ENCODE data around the gene PYGM.

PYGM gene

DNA sequence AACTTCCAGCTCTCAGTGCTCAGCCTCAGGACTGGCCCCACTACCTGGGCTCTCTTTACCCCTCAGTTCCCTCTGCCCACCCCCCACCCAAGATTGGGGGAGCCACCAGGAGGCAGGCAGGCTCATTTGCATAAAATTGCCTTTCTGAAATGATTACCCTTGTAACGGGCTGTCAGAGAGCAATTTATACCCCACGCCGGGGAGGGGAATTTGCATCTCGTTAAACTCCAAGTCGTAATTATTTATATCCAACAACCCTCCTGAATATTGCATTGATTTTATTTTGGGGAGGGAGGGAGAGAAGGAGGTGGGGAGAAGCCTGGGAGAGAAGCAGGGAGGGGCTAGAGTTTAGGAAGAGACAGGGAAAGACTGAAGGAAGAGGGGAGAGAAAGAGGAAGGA lies 45.1 kb downstream of the PYGM start:
- TF ChIP-seq, protein P1, sequence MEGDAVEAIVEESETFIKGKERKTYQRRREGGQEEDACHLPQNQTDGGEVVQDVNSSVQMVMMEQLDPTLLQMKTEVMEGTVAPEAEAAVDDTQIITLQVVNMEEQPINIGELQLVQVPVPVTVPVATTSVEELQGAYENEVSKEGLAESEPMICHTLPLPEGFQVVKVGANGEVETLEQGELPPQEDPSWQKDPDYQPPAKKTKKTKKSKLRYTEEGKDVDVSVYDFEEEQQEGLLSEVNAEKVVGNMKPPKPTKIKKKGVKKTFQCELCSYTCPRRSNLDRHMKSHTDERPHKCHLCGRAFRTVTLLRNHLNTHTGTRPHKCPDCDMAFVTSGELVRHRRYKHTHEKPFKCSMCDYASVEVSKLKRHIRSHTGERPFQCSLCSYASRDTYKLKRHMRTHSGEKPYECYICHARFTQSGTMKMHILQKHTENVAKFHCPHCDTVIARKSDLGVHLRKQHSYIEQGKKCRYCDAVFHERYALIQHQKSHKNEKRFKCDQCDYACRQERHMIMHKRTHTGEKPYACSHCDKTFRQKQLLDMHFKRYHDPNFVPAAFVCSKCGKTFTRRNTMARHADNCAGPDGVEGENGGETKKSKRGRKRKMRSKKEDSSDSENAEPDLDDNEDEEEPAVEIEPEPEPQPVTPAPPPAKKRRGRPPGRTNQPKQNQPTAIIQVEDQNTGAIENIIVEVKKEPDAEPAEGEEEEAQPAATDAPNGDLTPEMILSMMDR (conservative IDR thresholded peaks at IDR 0.05): no peak
- H3K27ac ChIP-seq: no peak overlapping the region

DNA sequence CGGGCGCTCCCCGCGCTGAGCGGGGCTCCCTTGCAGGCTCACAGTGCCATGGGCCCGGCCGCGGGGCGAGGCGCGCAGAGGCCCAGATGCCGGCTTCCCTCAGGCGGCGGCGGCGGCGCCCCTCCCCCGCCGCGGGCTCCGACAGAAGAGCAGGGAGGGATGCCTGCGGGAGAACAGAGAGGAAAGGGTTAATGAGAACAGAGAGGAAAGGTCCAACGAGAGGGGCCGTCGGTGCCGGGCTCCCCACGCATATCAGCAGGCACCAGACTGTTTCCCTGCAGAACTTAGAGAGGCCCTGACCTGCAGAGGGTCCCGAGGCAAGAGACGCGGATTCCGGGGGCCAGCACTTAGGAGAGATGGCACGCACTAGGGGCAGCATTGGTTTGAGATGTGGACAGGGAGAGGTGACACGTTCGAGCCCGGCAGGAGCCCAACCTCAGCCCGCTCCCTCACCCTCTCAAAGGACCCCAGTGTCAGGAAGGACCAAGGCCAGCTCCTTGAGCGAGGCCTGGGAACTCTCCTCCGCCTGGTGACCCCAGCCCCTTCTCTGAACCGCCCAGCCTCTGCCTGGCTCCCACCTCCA lies 45.9 kb downstream of the PYGM start:
- H3K27ac ChIP-seq: no peak overlapping the region
- TF ChIP-seq, protein P1 (conservative IDR thresholded peaks at IDR 0.05): no peak
- TF ChIP-seq ZFX (IDR thresholded peaks at IDR 0.05): no peak

DNA sequence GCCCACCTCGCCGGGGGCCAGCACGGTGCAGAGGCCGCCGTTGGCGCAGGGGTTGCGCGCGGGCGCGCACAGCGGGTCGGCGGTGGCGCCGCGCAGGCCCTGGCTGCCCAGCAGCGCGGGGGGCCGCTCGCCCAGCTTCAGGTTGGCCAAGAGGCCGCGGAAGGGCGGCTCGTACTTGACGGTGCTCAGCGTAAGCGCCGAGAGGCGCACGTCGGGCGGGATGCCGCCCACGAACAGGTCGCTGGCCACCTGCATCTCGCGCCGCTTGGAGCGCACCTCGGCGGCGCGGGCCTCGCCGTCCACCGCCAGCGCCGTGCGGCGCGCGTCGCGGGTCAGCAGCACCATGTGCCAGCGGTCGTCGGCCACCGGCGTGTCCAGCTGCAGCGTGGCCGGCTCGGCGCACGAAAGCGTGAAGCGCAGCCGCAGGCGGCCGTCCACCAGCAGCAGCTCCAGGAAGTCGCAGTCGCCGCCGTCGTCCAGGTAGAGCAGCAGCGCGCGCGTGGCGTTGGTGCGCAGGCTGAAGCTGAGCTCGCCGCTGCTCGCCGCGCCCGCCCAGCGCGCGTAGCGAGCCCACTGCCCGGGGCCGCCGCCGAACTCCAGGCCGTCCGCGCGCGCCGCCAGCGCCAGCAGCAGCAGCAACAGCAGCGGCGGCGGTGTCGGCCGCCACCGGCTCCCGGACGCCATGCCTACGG lies 46.6 kb downstream of the PYGM start:
- TF ChIP-seq ZFX (IDR thresholded peaks at IDR 0.05): no peak
- TF ChIP-seq, protein P1 (conservative IDR thresholded peaks at IDR 0.05): no peak

DNA sequence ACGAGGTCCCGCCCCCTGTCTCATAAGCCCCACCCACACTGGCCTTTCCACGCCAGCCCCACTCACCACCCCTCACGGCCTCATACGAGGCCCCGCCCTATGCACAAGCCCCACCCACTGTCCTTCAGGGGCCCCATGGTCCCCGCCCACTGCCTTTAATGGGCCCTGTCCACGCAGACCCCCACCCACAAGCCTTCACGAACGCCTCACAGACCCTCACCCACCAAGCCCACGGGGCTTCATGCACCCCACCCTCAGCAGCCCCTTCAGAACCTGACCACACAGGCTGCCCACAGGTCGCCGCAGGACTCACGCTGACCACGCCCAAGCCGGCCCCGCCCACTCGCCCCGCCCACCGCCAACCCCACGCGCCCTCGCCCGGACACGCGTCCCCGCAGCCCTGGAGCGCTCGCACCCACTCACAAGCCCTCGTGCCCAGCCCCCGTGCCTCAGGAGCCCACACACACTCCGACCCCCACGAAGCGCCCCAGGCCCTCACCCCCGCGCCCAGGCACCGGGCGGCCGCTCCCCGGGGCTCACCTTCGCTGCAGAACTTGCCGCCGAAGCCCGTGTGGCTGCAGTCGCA lies 47.3 kb downstream of the PYGM start:
- H3K27ac ChIP-seq: no peak overlapping the region
- no peak for TF ChIP-seq ZFX (IDR thresholded peaks at IDR 0.05)
- TF ChIP-seq, protein P1 (conservative IDR thresholded peaks at IDR 0.05): no peak

More for the DNA sequence above, 46.6 kb downstream of the PYGM start:
- no peak overlapping the region for H3K27ac ChIP-seq

DNA sequence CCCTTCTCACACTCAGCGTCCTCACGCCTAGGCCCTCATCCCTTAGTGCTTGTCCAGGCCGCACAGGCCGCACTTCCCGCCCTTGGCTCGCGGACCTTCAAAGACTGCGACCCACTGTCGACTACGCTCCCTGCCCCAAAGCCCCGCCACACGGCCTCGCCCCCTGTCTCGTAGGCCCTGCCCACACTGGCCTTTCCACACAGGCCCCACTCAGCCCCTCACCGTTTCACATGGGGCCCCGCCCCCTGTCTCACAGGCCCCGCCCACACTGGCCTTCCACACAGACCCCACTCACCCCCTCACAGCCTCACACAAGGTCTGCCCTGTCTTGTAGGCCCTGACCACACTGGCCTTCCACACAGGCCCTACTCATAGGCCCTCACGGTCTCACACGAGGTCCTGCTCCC lies 47.8 kb downstream of the PYGM start:
- H3K27ac ChIP-seq: no peak overlapping the region
- TF ChIP-seq, protein P1 (conservative IDR thresholded peaks at IDR 0.05): no peak
- no peak for TF ChIP-seq ZFX (IDR thresholded peaks at IDR 0.05)

DNA sequence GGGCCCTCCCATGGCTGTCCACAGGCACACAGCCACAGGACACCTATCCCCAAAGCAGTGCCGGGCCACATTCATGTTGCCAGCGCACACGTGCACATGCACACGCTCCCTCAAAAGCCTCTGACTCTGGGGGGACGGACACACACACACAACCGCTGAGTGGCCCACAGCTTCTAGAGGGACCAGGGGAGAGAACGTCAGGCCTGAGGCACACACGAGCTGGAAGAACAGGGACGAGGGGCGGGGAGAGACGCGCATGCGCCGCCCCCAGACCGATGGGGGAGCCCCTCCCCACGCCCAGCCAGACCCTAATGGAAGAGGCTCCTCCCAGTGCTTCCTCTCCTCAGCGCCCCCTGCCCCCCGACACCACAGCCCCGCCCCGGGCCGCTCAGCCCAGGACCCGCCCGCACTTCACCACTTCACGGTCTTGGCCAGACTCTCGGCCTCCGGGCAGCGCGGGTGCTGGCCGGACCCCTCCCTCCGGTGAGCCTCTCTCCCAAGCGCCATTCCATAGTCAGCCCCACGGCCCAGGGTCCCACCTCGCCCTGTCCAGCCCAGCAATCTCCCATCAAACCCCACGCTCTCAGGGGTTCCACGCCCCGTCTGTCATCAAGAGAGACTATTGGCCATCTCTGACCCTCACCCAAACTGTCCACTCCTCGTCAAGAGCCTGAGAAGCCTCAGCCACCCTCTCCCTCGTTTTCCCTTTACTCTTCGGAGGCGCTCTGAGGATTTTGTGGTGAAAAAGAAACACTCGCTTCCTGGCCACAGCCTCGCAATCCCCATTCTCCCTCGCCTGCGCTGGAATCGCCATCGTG lies 48.4 kb downstream of the PYGM start:
- no peak overlapping the region for H3K27ac ChIP-seq
- TF ChIP-seq, protein P1 (conservative IDR thresholded peaks at IDR 0.05): no peak
- TF ChIP-seq ZFX (IDR thresholded peaks at IDR 0.05): no peak
